Activated naive CD4-positive, alpha-beta T cell treated with anti-CD3 and anti-CD28 coated beads, Interleukin-2, amount 10 ng/mL, durations not matched to agents 7 days and 5 days (primary cell): Measurements from ENCODE around the gene ZDHHC14.

ENCODE experiments used
- CTCF ChIA-PET: fragments of 350-600 bp; sonication (Branson Sonifier 250); formaldehyde crosslinking; loops from one replicate; lab custom pipeline; 2021; ENCODE audit warnings: antibody characterized with exemption; lab: Charles Lee
- DNase-seq: peaks from one replicate; pipeline ENCODE4 v3.0.0-alpha.2; 2020
- H3K27ac Mint-ChIP-seq: one replicate; pipeline ENCODE4 v1.8.0; 2021; ENCODE audit warnings: mild to moderate bottlenecking, moderate library complexity, mixed read lengths
- H3K27me3 Mint-ChIP-seq: one replicate; pipeline ENCODE4 v1.8.0; 2021; ENCODE audit warnings: mild to moderate bottlenecking, mixed read lengths
- H3K36me3 Mint-ChIP-seq: one replicate; pipeline ENCODE4 v1.8.0; 2021; ENCODE audit warnings: mixed read lengths
- H3K4me1 Mint-ChIP-seq: one replicate; pipeline ENCODE4 v1.8.0; 2021; ENCODE audit warnings: mixed read lengths
- H3K4me3 Mint-ChIP-seq: one replicate; pipeline ENCODE4 v1.8.0; 2021; ENCODE audit warnings: mild to moderate bottlenecking, moderate library complexity, mixed read lengths
- H3K9me3 Mint-ChIP-seq: one replicate; pipeline ENCODE4 v1.8.0; 2021; ENCODE audit warnings: mixed read lengths

Gene ZDHHC14

GRCh38 chr6:157494132-157494710, 113.2 kb downstream of the ZDHHC14 start:
- Mint-ChIP-seq H3K27ac (no peak overlapping the region), H3K36me3 (peaks cover 3% of the 10 kb centered on the region), H3K9me3 (peaks cover 7% of the 10 kb centered on the region), H3K27me3 (peaks cover 24% of the 10 kb centered on the region), H3K4me3 (no peak overlapping the region), H3K4me1 (peaks cover 14% of the 10 kb centered on the region)
- CTCF ChIA-PET = interaction anchor here (0.9 kb wide), 1 partner anchor 8 kb away, joined by 3 read pairs; no protein-coding TSS in a partner anchor
- DNase-seq = no peak

GRCh38 chr6:157496534-157497095, 115.6 kb downstream of the ZDHHC14 start:
- peaks cover 17% of the 10 kb centered on the region for H3K27me3 Mint-ChIP-seq
- no peak for DNase-seq
- H3K4me1 Mint-ChIP-seq = peaks cover 6% of the 10 kb centered on the region
- peaks cover 4% of the 10 kb centered on the region for H3K36me3 Mint-ChIP-seq
- CTCF ChIA-PET = no interaction called here
- no peak overlapping the region for H3K27ac Mint-ChIP-seq
- peaks cover 7% of the 10 kb centered on the region for H3K9me3 Mint-ChIP-seq
- H3K4me3 Mint-ChIP-seq = no peak overlapping the region

DNA sequence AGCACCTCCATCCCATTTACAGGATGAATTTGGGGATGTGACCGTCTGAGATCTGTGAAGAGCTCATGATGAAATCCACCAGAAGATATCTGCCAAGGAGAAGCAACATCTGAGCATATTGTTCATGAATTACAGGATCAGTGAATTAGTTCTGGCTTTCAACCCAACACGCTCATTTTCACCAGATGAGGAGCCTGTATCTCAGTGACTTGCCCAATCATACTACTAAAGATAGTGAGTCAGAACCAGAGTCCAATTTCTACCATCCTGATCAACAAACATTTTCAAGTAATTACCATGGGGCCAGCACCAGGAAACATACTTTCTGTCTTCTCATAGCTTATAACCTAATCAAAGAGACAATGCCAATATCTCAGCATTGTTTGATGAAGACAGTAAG, 116.6 kb downstream of the ZDHHC14 start:
- CTCF ChIA-PET = no interaction called here
- Mint-ChIP-seq H3K27me3 (peaks cover 15% of the 10 kb centered on the region), H3K27ac (no peak overlapping the region), H3K4me1 (peaks cover 6% of the 10 kb centered on the region), H3K36me3 (peaks cover 4% of the 10 kb centered on the region), H3K4me3 (no peak overlapping the region), H3K9me3 (peaks cover 7% of the 10 kb centered on the region)
- no peak for DNase-seq

GRCh38 chr6:157498817-157499216, 117.8 kb downstream of the ZDHHC14 start:
- Mint-ChIP-seq H3K9me3 (peaks cover 10% of the 10 kb centered on the region), H3K4me1 (peaks cover 6% of the 10 kb centered on the region), H3K36me3 (peaks cover 5% of the 10 kb centered on the region), H3K27me3 (peaks cover 13% of the 10 kb centered on the region), H3K4me3 (no peak overlapping the region), H3K27ac (no peak overlapping the region)
- no peak for DNase-seq
- CTCF ChIA-PET = interaction anchor here (0.7 to 0.9 kb wide), 2 partner anchors 22 to 28 kb away, joined by 3 read pairs; no protein-coding TSS in a partner anchor

DNA sequence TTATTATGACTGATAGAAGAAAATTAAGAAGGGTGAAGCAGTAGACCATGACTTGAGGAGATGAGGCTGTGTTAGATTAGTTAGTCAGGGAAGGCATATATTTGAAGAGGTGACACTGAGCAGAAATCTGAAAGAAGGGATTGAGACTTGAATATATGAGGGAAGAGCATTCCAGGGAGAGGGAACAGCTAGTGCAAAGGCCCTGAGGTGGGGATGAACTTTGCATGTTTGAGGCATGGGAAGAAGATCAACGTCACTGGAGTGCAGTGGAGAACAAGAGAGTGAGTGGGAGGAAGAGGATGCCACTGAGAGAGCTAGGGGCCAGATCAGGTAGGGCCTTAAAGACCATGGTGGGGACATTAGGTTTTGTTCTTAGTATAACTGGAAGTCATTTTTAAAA, 119.0 kb downstream of the ZDHHC14 start:
- Mint-ChIP-seq H3K9me3 (peaks cover 13% of the 10 kb centered on the region), H3K4me1 (peaks cover 6% of the 10 kb centered on the region), H3K36me3 (peaks cover 6% of the 10 kb centered on the region), H3K4me3 (no peak overlapping the region), H3K27me3 (peaks cover 8% of the 10 kb centered on the region), H3K27ac (no peak overlapping the region)
- DNase-seq = no peak
- CTCF ChIA-PET = no interaction called here

- Mint-ChIP-seq H3K36me3 (peaks cover 10% of the 10 kb centered on the region), H3K9me3 (peaks cover 30% of the 10 kb centered on the region), H3K4me3 (no peak overlapping the region), H3K27ac (no peak overlapping the region), H3K4me1 (peaks cover 3% of the 10 kb centered on the region), H3K27me3 (peaks cover 12% of the 10 kb centered on the region)
- no peak for DNase-seq
- CTCF ChIA-PET = no interaction called here
These were observed 122.2 kb downstream of the ZDHHC14 start for GRCh38 chr6:157503018-157503747.

DNA sequence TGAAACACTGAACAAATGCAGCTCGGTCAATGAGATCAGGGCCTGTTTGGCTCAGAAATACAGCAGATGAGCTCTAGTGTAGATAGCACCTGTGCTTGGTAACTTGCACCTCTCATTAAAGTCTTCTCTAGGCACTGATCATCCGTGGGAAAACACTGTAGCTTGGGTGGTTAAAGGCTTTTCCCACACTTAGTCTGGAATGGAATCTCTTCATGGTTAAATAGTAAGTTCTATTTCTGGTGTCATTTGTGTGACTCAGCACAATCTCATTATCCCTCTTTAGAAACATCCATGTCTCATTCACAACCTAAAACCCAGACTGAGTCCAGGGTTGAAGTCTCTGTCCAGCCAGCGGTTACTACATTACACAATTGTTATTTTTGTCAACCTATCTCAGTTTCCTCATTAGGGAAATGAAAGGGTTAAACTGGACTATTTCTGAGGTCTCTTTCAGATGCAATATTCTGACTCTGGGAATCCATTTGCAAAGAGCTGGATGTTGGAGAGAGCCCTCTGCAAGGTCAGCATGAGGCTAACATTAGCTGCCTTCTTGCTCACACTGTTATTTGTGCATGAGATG, 125.0 kb downstream of the ZDHHC14 start:
- peaks cover 31% of the 10 kb centered on the region for H3K9me3 Mint-ChIP-seq
- no peak overlapping the region for H3K27ac Mint-ChIP-seq
- H3K27me3 Mint-ChIP-seq = peaks cover 20% of the 10 kb centered on the region
- H3K4me1 Mint-ChIP-seq = peaks cover 9% of the 10 kb centered on the region
- no peak overlapping the region for H3K4me3 Mint-ChIP-seq
- DNase-seq = no peak
- peaks cover 14% of the 10 kb centered on the region for H3K36me3 Mint-ChIP-seq
- CTCF ChIA-PET = no interaction called here

GRCh38 chr6:157510323-157511188, 129.6 kb downstream of the ZDHHC14 start:
- H3K9me3 Mint-ChIP-seq = peaks cover 19% of the 10 kb centered on the region
- DNase-seq = peak; percentile 54
- H3K4me3 Mint-ChIP-seq = peak overlapping the region; percentile 65
- peak overlapping the region; percentile 53 for H3K27ac Mint-ChIP-seq
- H3K27me3 Mint-ChIP-seq = peaks cover 19% of the 10 kb centered on the region
- CTCF ChIA-PET = interaction anchor here (0.8 kb wide), 1 partner anchor 46 kb away, joined by 3 read pairs; no protein-coding TSS in a partner anchor
- peaks cover 12% of the 10 kb centered on the region for H3K4me1 Mint-ChIP-seq
- H3K36me3 Mint-ChIP-seq = peaks cover 12% of the 10 kb centered on the region

- Mint-ChIP-seq H3K9me3 (peaks cover 7% of the 10 kb centered on the region), H3K27me3 (peaks cover 19% of the 10 kb centered on the region), H3K27ac (no peak overlapping the region), H3K4me3 (no peak overlapping the region), H3K36me3 (peaks cover 9% of the 10 kb centered on the region), H3K4me1 (peaks cover 12% of the 10 kb centered on the region)
- CTCF ChIA-PET = interaction anchor here (1.1 kb wide), 1 partner anchor 197 kb away, joined by 3 read pairs; no protein-coding TSS in a partner anchor
- DNase-seq = no peak
These were observed 130.8 kb downstream of the ZDHHC14 start for GRCh38 chr6:157511682-157512381.

DNA sequence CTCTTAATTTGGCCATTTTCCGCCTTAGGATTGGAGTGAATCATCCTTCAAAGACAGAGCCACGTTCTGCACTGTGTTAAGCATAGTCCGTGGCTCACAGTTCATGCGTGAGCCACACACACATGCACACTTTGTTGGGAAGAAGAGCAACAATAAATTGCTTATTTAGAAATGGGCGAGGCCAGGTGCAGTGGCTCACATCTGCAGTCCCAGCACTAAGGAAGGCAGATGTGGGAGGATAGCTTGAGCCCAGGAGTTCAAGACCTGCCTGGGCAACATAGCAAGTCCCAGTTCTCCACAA, 131.3 kb downstream of the ZDHHC14 start:
- peaks cover 19% of the 10 kb centered on the region for H3K27me3 Mint-ChIP-seq
- no peak overlapping the region for H3K27ac Mint-ChIP-seq
- DNase-seq = no peak
- H3K4me1 Mint-ChIP-seq = peaks cover 12% of the 10 kb centered on the region
- H3K36me3 Mint-ChIP-seq = peaks cover 9% of the 10 kb centered on the region
- H3K4me3 Mint-ChIP-seq = no peak overlapping the region
- CTCF ChIA-PET = interaction anchor here (1.1 kb wide), 1 partner anchor 198 kb away, joined by 3 read pairs; no protein-coding TSS in a partner anchor
- peaks cover 6% of the 10 kb centered on the region for H3K9me3 Mint-ChIP-seq

DNA sequence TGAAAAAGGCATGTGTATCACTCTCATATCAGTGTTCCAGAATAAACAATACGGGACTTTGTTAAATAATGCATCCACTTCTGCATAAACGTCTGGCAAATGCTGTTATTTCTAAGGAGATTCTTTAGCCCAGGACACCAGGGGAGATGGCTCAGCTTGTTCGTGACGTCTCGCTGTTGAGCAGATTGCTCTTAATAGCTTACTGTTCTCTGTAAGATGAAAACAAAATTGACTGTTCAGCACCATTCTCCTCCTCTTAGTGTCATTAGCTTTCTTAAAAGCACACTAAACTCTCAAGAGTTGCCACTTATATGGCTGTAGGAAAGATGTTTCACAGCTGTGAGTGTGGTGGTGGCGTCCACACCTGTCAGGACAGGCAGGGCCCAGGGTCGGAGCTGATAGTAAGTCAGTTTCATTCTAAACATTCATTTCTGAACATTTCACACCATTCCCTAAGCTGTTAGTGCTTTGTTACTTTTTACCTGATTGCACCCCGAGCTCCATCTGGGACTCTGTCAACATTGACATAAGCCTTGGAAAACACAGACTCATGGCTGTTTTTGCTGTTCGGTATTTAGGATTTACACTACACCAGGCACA, 132.1 kb downstream of the ZDHHC14 start:
- Mint-ChIP-seq H3K4me1 (peaks cover 12% of the 10 kb centered on the region), H3K27ac (no peak overlapping the region), H3K4me3 (no peak overlapping the region), H3K36me3 (peaks cover 5% of the 10 kb centered on the region), H3K9me3 (peaks cover 2% of the 10 kb centered on the region), H3K27me3 (peaks cover 15% of the 10 kb centered on the region)
- CTCF ChIA-PET = interaction anchor here (1.1 kb wide), 1 partner anchor 198 kb away, joined by 3 read pairs; no protein-coding TSS in a partner anchor
- no peak for DNase-seq

- no peaks in the 10 kb centered on the region for H3K9me3 Mint-ChIP-seq
- no peak overlapping the region for H3K27ac Mint-ChIP-seq
- peaks cover 14% of the 10 kb centered on the region for H3K27me3 Mint-ChIP-seq
- H3K4me3 Mint-ChIP-seq = no peak overlapping the region
- peaks cover 4% of the 10 kb centered on the region for H3K36me3 Mint-ChIP-seq
- no peak for DNase-seq
- peaks cover 12% of the 10 kb centered on the region for H3K4me1 Mint-ChIP-seq
- CTCF ChIA-PET = interaction anchor here (0.6 kb wide), 1 partner anchor 58 kb away, joined by 3 read pairs; no protein-coding TSS in a partner anchor
These were observed 132.9 kb downstream of the ZDHHC14 start for GRCh38 chr6:157513619-157514485.
